Activated CD4-positive, alpha-beta memory T cell treated with anti-CD3 and anti-CD28 coated beads for 36 hours (primary cell): ENCODE measurements around the gene NLRC5. TPM values are rescaled to one million over a fixed set of nuclear protein-coding genes. Genes with fewer than 3 reads are reported as not detected.
A peak's percentile ranks its signal among the peaks of the same experiment; 100 is the strongest.
"Not testable (repeated sequence)": the region's sequence is repeated elsewhere in the genome, so short reads cannot be mapped to it uniquely, and the experiment has no call there.

Experiments
- CTCF ChIA-PET: fragments of 350-600 bp; sonication (Branson Sonifier 250); formaldehyde crosslinking; loops from one replicate; lab custom pipeline; 2021; ENCODE audit warnings: antibody characterized with exemption, inconsistent platforms; lab: Charles Lee
- POLR2A ChIA-PET: fragments of 350-600 bp; sonication (Branson Sonifier 250); formaldehyde crosslinking; loops from one replicate; lab custom pipeline; 2021; ENCODE audit warnings: antibody characterized with exemption; lab: Charles Lee
- DNase-seq: peaks from one replicate; pipeline ENCODE4 v3.0.0-alpha.2; 2020
- H3K27ac Mint-ChIP-seq: one replicate; pipeline ENCODE4 v1.8.0; 2021; ENCODE audit warnings: mixed read lengths
- H3K27me3 Mint-ChIP-seq: one replicate; pipeline ENCODE4 v1.8.0; 2021; ENCODE audit warnings: mixed read lengths
- H3K36me3 Mint-ChIP-seq: one replicate; pipeline ENCODE4 v1.8.0; 2021; ENCODE audit warnings: mixed read lengths
- H3K4me1 Mint-ChIP-seq: one replicate; pipeline ENCODE4 v1.8.0; 2021; ENCODE audit warnings: low read depth, mixed read lengths
- H3K4me3 Mint-ChIP-seq: one replicate; pipeline ENCODE4 v1.8.0; 2021; ENCODE audit warnings: mild to moderate bottlenecking, mixed read lengths
- H3K9me3 Mint-ChIP-seq: one replicate; pipeline ENCODE4 v1.8.0; 2021; ENCODE audit warnings: mixed read lengths
- intact Hi-C: fragments of 100-400 bp; cut with micrococcal nuclease; formaldehyde crosslinking; loops from one replicate; pipeline ENCODE4 v1.15.1; 2023
- total RNA-seq, 2 experiments: library from RNA; stranded (reverse); gene quantifications; one replicate each; pipeline ENCODE4 v1.2.3, GENCODE V29; 2021

Gene NLRC5
- total RNA-seq, 2 experiments from 2014 or later: 151 to 167 TPM

- intact Hi-C loops: no loop called here
- ChIA-PET CTCF (interaction anchor here (1.2 to 3.8 kb wide), 2 partner anchors 17 to 103 kb away, joined by 8 to 15 read pairs; no protein-coding TSS in a partner anchor), POLR2A (no interaction called here)
- no peaks in the 10 kb centered on the region for H3K27me3 Mint-ChIP-seq
- H3K27ac Mint-ChIP-seq: no peak overlapping the region
- H3K4me1 Mint-ChIP-seq: peaks cover 11% of the 10 kb centered on the region
- DNase-seq: no peak
- H3K9me3 Mint-ChIP-seq: peaks cover 3% of the 10 kb centered on the region
- H3K36me3 Mint-ChIP-seq: peaks cover 39% of the 10 kb centered on the region
- H3K4me3 Mint-ChIP-seq: no peak overlapping the region
Measured at GRCh38 chr16:57067347-57067746, 78.0 kb downstream of the NLRC5 start.

- Mint-ChIP-seq H3K27me3 (no peaks in the 10 kb centered on the region), H3K4me3 (no peak overlapping the region), H3K9me3 (no peaks in the 10 kb centered on the region), H3K4me1 (peaks cover 11% of the 10 kb centered on the region), H3K27ac (no peak overlapping the region), H3K36me3 (peaks cover 37% of the 10 kb centered on the region)
- POLR2A ChIA-PET: no interaction called here
- CTCF ChIA-PET: interaction anchor here (1.0 kb wide), 1 partner anchor 15 kb away, joined by 6 read pairs; no protein-coding TSS in a partner anchor
- intact Hi-C loops: no loop called here
- no peak for DNase-seq
Measured at GRCh38 chr16:57069053-57069452, 79.7 kb downstream of the NLRC5 start.

GRCh38 chr16:57069635-57070370, 80.4 kb downstream of the NLRC5 start:
- no peak for DNase-seq

GRCh38 chr16:57070424-57070823, 81.1 kb downstream of the NLRC5 start:
- Mint-ChIP-seq H3K4me1 (peaks cover 11% of the 10 kb centered on the region), H3K4me3 (no peak overlapping the region), H3K9me3 (no peaks in the 10 kb centered on the region), H3K36me3 (peaks cover 30% of the 10 kb centered on the region), H3K27me3 (no peaks in the 10 kb centered on the region), H3K27ac (peak overlapping the region; percentile 68)
- ChIA-PET POLR2A (interaction anchor here (0.5 kb wide), 1 partner anchor 116 kb away, joined by 3 read pairs; the partner anchor contains the start of genes PSME3IP1 and RSPRY1), CTCF (interaction anchor here (0.7 to 1.5 kb wide), 2 partner anchors 97 to 106 kb away, joined by 4 to 7 read pairs; no protein-coding TSS in a partner anchor)
- intact Hi-C loops: no loop called here
- no peak for DNase-seq

More at GRCh38 chr16:57069635-57070370, 80.4 kb downstream of the NLRC5 start:
- CTCF ChIA-PET: interaction anchor here (0.7 to 1.5 kb wide), 3 partner anchors 14 to 105 kb away, joined by 4 to 7 read pairs (median 6); no protein-coding TSS in a partner anchor
- Mint-ChIP-seq H3K4me1 (peaks cover 11% of the 10 kb centered on the region), H3K27ac (peak overlapping the region; percentile 68), H3K27me3 (no peaks in the 10 kb centered on the region), H3K4me3 (no peak overlapping the region), H3K9me3 (no peaks in the 10 kb centered on the region), H3K36me3 (peaks cover 35% of the 10 kb centered on the region)
- POLR2A ChIA-PET: interaction anchor here (0.5 kb wide), 1 partner anchor 116 kb away, joined by 3 read pairs; the partner anchor contains the start of genes PSME3IP1 and RSPRY1
- intact Hi-C loops: no loop called here

- H3K4me3 Mint-ChIP-seq, H3K27me3 Mint-ChIP-seq, DNase-seq, CTCF ChIA-PET, H3K27ac Mint-ChIP-seq, intact Hi-C loops, POLR2A ChIA-PET, H3K9me3 Mint-ChIP-seq: not testable (repeated sequence)
- Mint-ChIP-seq H3K4me1 (peaks cover 11% of the 10 kb centered on the region), H3K36me3 (peaks cover 33% of the 10 kb centered on the region)
Measured at GRCh38 chr16:57071081-57071732, 81.8 kb downstream of the NLRC5 start.

GRCh38 chr16:57071831-57072582, 82.7 kb downstream of the NLRC5 start:
- intact Hi-C loops: no loop called here
- Mint-ChIP-seq H3K27me3 (no peaks in the 10 kb centered on the region), H3K27ac (peak overlapping the region; percentile 75), H3K4me1 (peaks cover 11% of the 10 kb centered on the region), H3K36me3 (peaks cover 34% of the 10 kb centered on the region), H3K4me3 (no peak overlapping the region), H3K9me3 (no peaks in the 10 kb centered on the region)
- DNase-seq: no peak
- ChIA-PET CTCF (interaction anchor here (0.6 to 1.3 kb wide), 3 partner anchors 12 to 108 kb away, joined by 3 to 4 read pairs (median 3); no protein-coding TSS in a partner anchor), POLR2A (no interaction called here)

- Mint-ChIP-seq H3K9me3 (no peaks in the 10 kb centered on the region), H3K27me3 (no peaks in the 10 kb centered on the region), H3K27ac (peak overlapping the region; percentile 49), H3K4me3 (no peak overlapping the region), H3K4me1 (peaks cover 11% of the 10 kb centered on the region), H3K36me3 (peaks cover 32% of the 10 kb centered on the region)
- no peak for DNase-seq
- ChIA-PET CTCF (interaction anchor here (1.1 to 1.3 kb wide), 2 partner anchors 11 to 109 kb away, joined by 3 to 4 read pairs; no protein-coding TSS in a partner anchor), POLR2A (no interaction called here)
- intact Hi-C loops: no loop called here
Measured at GRCh38 chr16:57072616-57073275, 83.4 kb downstream of the NLRC5 start.

GRCh38 chr16:57077714-57078113, 88.4 kb downstream of the NLRC5 start:
- H3K36me3 Mint-ChIP-seq: peaks cover 24% of the 10 kb centered on the region
- CTCF ChIA-PET: no interaction called here

GRCh38 chr16:57081744-57082143, 92.4 kb downstream of the NLRC5 start:
- peak overlapping the region; percentile 49 for H3K27ac Mint-ChIP-seq
- H3K36me3 Mint-ChIP-seq: peaks cover 14% of the 10 kb centered on the region
- CTCF ChIA-PET: interaction anchor here (1.2 to 4.6 kb wide), 3 partner anchors 12 to 116 kb away, joined by 3 to 43 read pairs (median 34); partner anchors contain the start of gene CPNE2
- intact Hi-C loops: loop anchor here (5.0 kb wide), 2 partner anchors 216 to 336 kb away; no protein-coding TSS in a partner anchor
- H3K9me3 Mint-ChIP-seq: no peaks in the 10 kb centered on the region
- no peaks in the 10 kb centered on the region for H3K27me3 Mint-ChIP-seq
- no peak overlapping the region for H3K4me3 Mint-ChIP-seq
- peaks cover 6% of the 10 kb centered on the region for H3K4me1 Mint-ChIP-seq
- POLR2A ChIA-PET: no interaction called here
- no peak for DNase-seq

More at GRCh38 chr16:57077714-57078113, 88.4 kb downstream of the NLRC5 start:
- no peak for DNase-seq
- H3K27ac Mint-ChIP-seq: no peak overlapping the region
- intact Hi-C loops: no loop called here
- POLR2A ChIA-PET: interaction anchor here (0.9 kb wide), 1 partner anchor 89 kb away, joined by 3 read pairs; the partner anchor contains the start of gene NLRC5
- H3K4me3 Mint-ChIP-seq: no peak overlapping the region
- H3K4me1 Mint-ChIP-seq: no peaks in the 10 kb centered on the region
- no peaks in the 10 kb centered on the region for H3K27me3 Mint-ChIP-seq
- H3K9me3 Mint-ChIP-seq: no peaks in the 10 kb centered on the region

GRCh38 chr16:57082664-57083063, 93.3 kb downstream of the NLRC5 start:
- H3K4me3 Mint-ChIP-seq: no peak overlapping the region
- no peaks in the 10 kb centered on the region for H3K9me3 Mint-ChIP-seq
- ChIA-PET CTCF (interaction anchor here (1.2 to 4.6 kb wide), 5 partner anchors 11 to 117 kb away, joined by 3 to 43 read pairs (median 17); partner anchors contain the start of gene CPNE2), POLR2A (no interaction called here)
- intact Hi-C loops: loop anchor here (5.0 kb wide), 2 partner anchors 215 to 335 kb away; no protein-coding TSS in a partner anchor
- peaks cover 6% of the 10 kb centered on the region for H3K4me1 Mint-ChIP-seq
- no peaks in the 10 kb centered on the region for H3K27me3 Mint-ChIP-seq
- H3K27ac Mint-ChIP-seq: no peak overlapping the region
- no peak for DNase-seq
- H3K36me3 Mint-ChIP-seq: peaks cover 13% of the 10 kb centered on the region
